Smooth muscle cell (in vitro differentiated cells): ENCODE measurements around the gene CREB1. TPM values are rescaled to one million over a fixed set of nuclear protein-coding genes. Genes with fewer than 3 reads are reported as not detected.

Experiments used
- DNase-seq: peaks from one replicate; lab custom pipeline; 2025; ENCODE audit not compliant: unreplicated experiment; lab: John Stamatoyannopoulos, UW
- H2AFZ ChIP-seq: fragments of 200-600 bp; sonication (generic); 2 replicates; pipeline ENCODE4 v1.6.0; 2016; ENCODE audit warnings: antibody characterized with exemption, low read depth, mild to moderate bottlenecking
- H3F3A ChIP-seq: fragments of 200-600 bp; sonication (generic); 2 replicates; pipeline ENCODE4 v1.6.0; 2017; ENCODE audit warnings: antibody characterized with exemption, low read depth
- H3K27ac ChIP-seq: fragments of 200-600 bp; sonication (generic); 2 replicates; pipeline ENCODE4 v1.5.1; 2016; ENCODE audit warnings: low read depth, mild to moderate bottlenecking
- H3K27me3 ChIP-seq: fragments of 200-600 bp; sonication (generic); 2 replicates; pipeline ENCODE4 v1.6.1; 2016; ENCODE audit warnings: low read depth, mild to moderate bottlenecking
- H3K36me3 ChIP-seq: fragments of 200-600 bp; sonication (generic); 2 replicates; pipeline ENCODE4 v1.5.1; 2016; ENCODE audit warnings: low read depth
- H3K4me1 ChIP-seq: fragments of 200-600 bp; sonication (generic); 2 replicates; pipeline ENCODE4 v1.5.1; 2016; ENCODE audit warnings: low read depth
- H3K4me2 ChIP-seq: fragments of 200-600 bp; sonication (generic); 2 replicates; pipeline ENCODE4 v1.6.0; 2016; ENCODE audit warnings: mild to moderate bottlenecking
- H3K4me3 ChIP-seq: fragments of 200-600 bp; sonication (generic); 2 replicates; pipeline ENCODE4 v1.5.1; 2016; ENCODE audit warnings: mild to moderate bottlenecking
- H3K79me2 ChIP-seq: fragments of 200-600 bp; sonication (generic); 2 replicates; pipeline ENCODE4 v1.6.0; 2016; ENCODE audit warnings: low read depth, mild to moderate bottlenecking
- H3K9ac ChIP-seq: fragments of 200-600 bp; sonication (generic); 2 replicates; pipeline ENCODE4 v1.6.0; 2016; ENCODE audit warnings: low read depth
- H3K9me3 ChIP-seq: fragments of 200-600 bp; sonication (generic); replicated peaks from 2 replicates; pipeline ENCODE4 v1.5.1; 2016; ENCODE audit warnings: low read depth
- H4K20me1 ChIP-seq: fragments of 200-600 bp; sonication (generic); 2 replicates; pipeline ENCODE4 v1.6.0; 2016; ENCODE audit warnings: low read depth
- WGBS: methylation state at CpG from one replicate; pipeline ENCODE4 v1.1.7; 2016; ENCODE audit warnings: low lambda C conversion rate; 5-methylcytosine and 5-hydroxymethylcytosine counted together
- polyA plus RNA-seq: library from polyadenylated mRNA; unstranded; fragments of >200 nt; fragmentation: Nextera tagmentation; extraction: Ambion mirVana; gene quantifications from 2 replicates; pipeline ENCODE4 v1.2.1, GENCODE V29; 2016
- total RNA-seq: library from RNA; depleted of rRNA; stranded (reverse); fragments of >200 nt; gene quantifications from 2 replicates; pipeline ENCODE4 v1.2.3, GENCODE V29; 2014
- TF ChIP-seq, protein P1 (sequence below): fragments of 200-600 bp; sonication (generic); IDR thresholded peaks from 2 replicates; pipeline ENCODE4 v1.5.1; 2017; ENCODE audit warnings: borderline replicate concordance, mild to moderate bottlenecking, antibody characterized with exemption; ENCODE audit not compliant: insufficient read depth, poor library complexity, severe bottlenecking

Gene CREB1
- total and polyA plus RNA-seq, 2 experiments from 2014 or later: 19.0 to 67.6 TPM

GRCh38 chr2:207543272-207543671 lies 13.5 kb downstream of the CREB1 start:
- DNase-seq: no peak
- H3K4me2 ChIP-seq: no peak overlapping the region
- H3K9ac ChIP-seq: no peak overlapping the region
- 97% methylated on average over 3 of the region's 3 CpGs for WGBS
- H2AFZ ChIP-seq: no peak overlapping the region
- no peaks in the 10 kb centered on the region for H3K36me3 ChIP-seq
- no peaks in the 10 kb centered on the region for H3K4me1 ChIP-seq
- no peaks in the 10 kb centered on the region for H3K27me3 ChIP-seq
- peaks cover 99% of the 10 kb centered on the region for H3K79me2 ChIP-seq
- no peak overlapping the region for H3K27ac ChIP-seq
- H3K9me3 ChIP-seq: no peaks in the 10 kb centered on the region
- TF ChIP-seq, protein P1, sequence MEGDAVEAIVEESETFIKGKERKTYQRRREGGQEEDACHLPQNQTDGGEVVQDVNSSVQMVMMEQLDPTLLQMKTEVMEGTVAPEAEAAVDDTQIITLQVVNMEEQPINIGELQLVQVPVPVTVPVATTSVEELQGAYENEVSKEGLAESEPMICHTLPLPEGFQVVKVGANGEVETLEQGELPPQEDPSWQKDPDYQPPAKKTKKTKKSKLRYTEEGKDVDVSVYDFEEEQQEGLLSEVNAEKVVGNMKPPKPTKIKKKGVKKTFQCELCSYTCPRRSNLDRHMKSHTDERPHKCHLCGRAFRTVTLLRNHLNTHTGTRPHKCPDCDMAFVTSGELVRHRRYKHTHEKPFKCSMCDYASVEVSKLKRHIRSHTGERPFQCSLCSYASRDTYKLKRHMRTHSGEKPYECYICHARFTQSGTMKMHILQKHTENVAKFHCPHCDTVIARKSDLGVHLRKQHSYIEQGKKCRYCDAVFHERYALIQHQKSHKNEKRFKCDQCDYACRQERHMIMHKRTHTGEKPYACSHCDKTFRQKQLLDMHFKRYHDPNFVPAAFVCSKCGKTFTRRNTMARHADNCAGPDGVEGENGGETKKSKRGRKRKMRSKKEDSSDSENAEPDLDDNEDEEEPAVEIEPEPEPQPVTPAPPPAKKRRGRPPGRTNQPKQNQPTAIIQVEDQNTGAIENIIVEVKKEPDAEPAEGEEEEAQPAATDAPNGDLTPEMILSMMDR: no peak
- H3F3A ChIP-seq: no peaks in the 10 kb centered on the region
- peaks cover 98% of the 10 kb centered on the region for H4K20me1 ChIP-seq
- no peak overlapping the region for H3K4me3 ChIP-seq

GRCh38 chr2:207546822-207547221 lies 17.1 kb downstream of the CREB1 start:
- H3F3A ChIP-seq: no peaks in the 10 kb centered on the region
- H3K4me2 ChIP-seq: no peak overlapping the region
- no peaks in the 10 kb centered on the region for H3K9me3 ChIP-seq
- H2AFZ ChIP-seq: no peak overlapping the region
- no peaks in the 10 kb centered on the region for H3K27me3 ChIP-seq
- H3K4me3 ChIP-seq: no peak overlapping the region
- H3K36me3 ChIP-seq: no peaks in the 10 kb centered on the region
- no peak for DNase-seq
- TF ChIP-seq, protein P1: no peak
- peaks cover 98% of the 10 kb centered on the region for H3K79me2 ChIP-seq
- H4K20me1 ChIP-seq: peaks cover 99% of the 10 kb centered on the region
- H3K4me1 ChIP-seq: no peaks in the 10 kb centered on the region
- H3K9ac ChIP-seq: no peak overlapping the region
- H3K27ac ChIP-seq: no peak overlapping the region

DNA sequence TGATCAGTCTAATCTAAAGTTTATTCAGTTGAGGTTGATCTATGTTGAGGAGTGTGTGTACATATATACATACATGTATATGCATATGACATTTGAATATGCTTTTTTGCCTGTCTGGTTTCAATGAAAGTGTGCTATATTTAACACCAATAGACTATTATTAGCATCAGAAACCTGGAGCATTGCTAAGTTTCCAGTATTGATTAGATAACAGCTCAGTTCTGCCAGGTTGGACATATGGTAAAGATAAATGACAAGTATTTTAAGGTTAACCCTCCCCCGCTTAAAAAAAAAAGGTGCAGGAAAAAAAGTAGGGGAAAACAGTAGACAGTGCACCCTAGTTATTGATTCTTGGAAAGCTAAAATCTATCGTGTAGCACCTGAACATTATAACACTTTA lies 19.4 kb downstream of the CREB1 start:
- TF ChIP-seq, protein P1: no peak
- Histone ChIP-seq H3K4me3 (no peak overlapping the region), H3K79me2 (peaks cover 96% of the 10 kb centered on the region), H3K27ac (no peak overlapping the region), H4K20me1 (peaks cover 99% of the 10 kb centered on the region), H3F3A (no peaks in the 10 kb centered on the region), H3K4me2 (no peak overlapping the region), H3K9ac (no peak overlapping the region), H3K27me3 (no peaks in the 10 kb centered on the region), H2AFZ (no peak overlapping the region), H3K36me3 (no peaks in the 10 kb centered on the region), H3K4me1 (no peaks in the 10 kb centered on the region), H3K9me3 (no peaks in the 10 kb centered on the region)
- no peak for DNase-seq
- 95% methylated on average over 2 of the region's 2 CpGs for WGBS

- no peak overlapping the region for H3K9ac ChIP-seq
- no peak overlapping the region for H2AFZ ChIP-seq
- peaks cover 17% of the 10 kb centered on the region for H3K36me3 ChIP-seq
- H3K27ac ChIP-seq: peak overlapping the region; percentile 45
- TF ChIP-seq, protein P1: no peak
- peak overlapping the region; percentile 21 for H3K4me2 ChIP-seq
- no peaks in the 10 kb centered on the region for H3K9me3 ChIP-seq
- no peak for DNase-seq
- 37% methylated on average over 1 of the region's 1 CpG for WGBS
- no peak overlapping the region for H3K4me3 ChIP-seq
- H3K27me3 ChIP-seq: no peaks in the 10 kb centered on the region
- peaks cover 45% of the 10 kb centered on the region for H4K20me1 ChIP-seq
- H3K79me2 ChIP-seq: peaks cover 13% of the 10 kb centered on the region
- no peaks in the 10 kb centered on the region for H3K4me1 ChIP-seq
- H3F3A ChIP-seq: no peaks in the 10 kb centered on the region
These were observed 28.3 kb downstream of the CREB1 start for GRCh38 chr2:207558079-207558491.
